Inferior parietal cortex (tissue), 1 donor: Measurements from ENCODE around the gene CARMIL1.

Experiments
- DNase-seq: peaks from one replicate; pipeline ENCODE4 v3.0.0-alpha.2; 2016; ENCODE audit errors: extremely low spot score

The CARMIL1 gene

GRCh38 chr6:25334793-25335192 is 55.6 kb downstream of the CARMIL1 start:
- no peak for DNase-seq

GRCh38 chr6:25336996-25337395 is 57.8 kb downstream of the CARMIL1 start:
- no peak for DNase-seq

- DNase-seq: no peak
Observed at GRCh38 chr6:25337431-25337830, 58.3 kb downstream of the CARMIL1 start.

DNA sequence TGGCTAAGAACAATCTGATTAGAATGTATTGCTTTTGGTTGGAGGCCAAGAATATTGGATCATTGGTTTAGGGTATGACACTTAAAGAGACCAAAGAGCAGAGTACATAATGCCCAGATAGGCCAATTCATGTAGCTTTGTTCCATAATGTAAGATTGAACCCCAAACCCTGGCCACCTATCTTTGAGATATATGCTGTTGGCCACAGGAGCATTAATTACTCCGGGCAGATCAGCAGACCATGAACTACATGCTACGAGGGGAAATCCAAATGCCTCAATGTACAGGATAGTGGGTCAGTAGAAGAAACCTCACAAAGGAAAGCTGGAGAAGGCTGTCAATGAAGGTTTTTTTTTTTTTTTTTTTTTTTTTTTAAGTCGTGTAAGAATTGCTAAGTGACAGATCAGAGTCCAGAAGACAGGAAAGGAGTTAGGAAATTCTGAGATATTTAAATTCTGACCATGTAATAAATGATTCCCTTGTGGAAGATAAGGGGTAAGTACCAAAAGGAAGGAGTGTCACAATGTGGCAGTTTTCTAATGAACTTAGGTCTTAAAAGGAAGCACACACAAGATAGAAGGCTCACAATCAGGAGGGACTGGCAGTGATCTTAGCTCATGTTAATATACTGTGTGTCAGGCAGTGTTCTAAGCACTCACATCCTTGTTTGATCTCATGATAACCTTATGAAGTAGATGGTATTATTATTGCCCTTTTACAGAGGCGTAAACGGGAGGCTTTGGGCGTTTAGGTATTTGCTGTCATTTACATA is 61.4 kb downstream of the CARMIL1 start:
- no peak for DNase-seq

GRCh38 chr6:25341203-25341552 is 62.0 kb downstream of the CARMIL1 start:
- DNase-seq: no peak

DNA sequence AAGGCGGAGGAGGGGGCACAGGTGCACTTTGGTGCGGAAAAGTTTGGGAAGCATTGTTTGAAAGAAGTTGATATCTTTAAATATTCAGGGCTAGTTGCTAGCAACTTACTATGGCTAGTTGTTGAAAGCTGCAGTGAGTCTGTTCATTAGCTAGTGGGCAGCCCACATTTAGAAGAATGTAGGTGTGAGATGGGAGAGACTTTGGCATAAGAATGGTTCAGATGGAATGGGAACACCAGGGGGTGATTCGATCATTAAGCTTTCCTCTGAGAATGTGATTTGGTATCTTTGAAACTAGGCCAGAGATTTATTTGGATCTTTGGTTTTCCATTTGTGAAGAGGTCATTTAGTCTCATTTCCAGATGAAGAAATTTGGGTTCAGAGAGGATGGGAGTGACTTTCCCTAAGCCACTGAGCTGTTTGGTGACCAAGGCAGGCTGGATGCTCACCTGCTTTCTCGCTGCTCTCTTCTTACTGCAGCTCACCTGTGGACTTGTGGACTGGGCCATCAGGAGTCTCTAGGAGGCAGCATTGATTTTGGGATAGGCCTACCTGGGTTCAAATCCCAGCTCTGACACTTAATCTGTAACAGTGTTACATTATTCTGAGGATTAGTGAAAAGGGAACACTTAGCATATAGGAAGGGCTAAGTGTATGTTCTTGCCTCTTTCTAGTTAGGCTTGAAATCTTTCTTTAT is 62.9 kb downstream of the CARMIL1 start:
- no peak for DNase-seq

DNA sequence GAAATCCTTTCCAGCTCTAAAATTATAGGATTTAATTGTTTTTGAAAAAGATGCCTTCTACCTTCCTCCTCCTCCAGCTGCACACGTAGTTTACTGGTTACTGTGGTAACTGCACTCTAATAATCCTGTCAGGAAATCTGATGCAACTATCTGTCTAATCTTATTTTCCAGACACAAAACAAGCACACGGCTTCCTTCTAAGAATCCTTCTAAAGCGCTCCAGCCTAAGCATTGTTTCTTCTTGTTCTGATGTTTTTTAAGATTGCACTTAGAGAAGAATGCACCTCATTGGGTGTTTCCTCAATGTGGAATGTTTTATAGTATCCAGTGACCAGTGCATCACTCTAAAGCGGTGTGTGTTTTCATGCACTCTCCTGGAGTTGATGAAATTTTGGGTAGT is 63.6 kb downstream of the CARMIL1 start:
- DNase-seq: no peak

DNA sequence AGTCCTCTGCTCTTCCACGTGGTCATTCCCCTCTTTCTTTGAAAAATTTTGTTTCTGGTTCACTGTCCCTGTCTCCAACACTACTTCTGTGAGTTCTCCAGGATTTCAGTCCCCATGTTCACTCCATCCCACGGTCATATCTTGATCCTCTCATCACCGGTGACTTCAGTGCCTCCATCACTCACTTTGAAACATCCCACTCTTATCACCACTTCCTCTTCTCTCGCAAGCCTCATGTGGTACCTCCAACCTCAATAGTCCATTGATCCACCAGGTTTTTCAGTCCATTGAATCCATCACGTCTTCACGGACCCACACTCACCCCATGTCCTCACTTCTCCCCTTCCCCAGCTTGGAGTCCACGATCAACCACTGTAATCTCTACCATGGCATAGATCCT is 64.8 kb downstream of the CARMIL1 start:
- DNase-seq: no peak

DNA sequence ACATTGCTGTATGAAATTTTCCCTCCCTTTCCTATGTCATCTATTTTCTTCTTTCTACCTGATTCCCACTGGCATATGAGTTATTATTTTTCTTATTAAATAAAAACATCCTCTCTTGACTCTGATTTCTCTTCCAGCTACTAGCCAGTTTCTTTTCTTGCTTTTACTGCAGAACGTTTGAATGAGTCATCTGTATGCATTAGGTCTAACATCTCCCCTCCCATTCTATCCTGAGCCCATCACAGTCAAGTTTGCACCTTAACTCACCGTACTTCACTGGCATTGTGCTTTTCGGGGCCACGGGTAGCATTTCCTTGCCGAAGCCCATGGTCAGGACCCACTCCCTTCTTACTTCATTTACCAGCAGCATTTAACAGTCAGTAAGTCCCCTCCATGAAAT is 65.7 kb downstream of the CARMIL1 start:
- no peak for DNase-seq

- no peak for DNase-seq
Observed at GRCh38 chr6:25346064-25346463, 66.9 kb downstream of the CARMIL1 start.

GRCh38 chr6:25350573-25350972 is 71.4 kb downstream of the CARMIL1 start:
- DNase-seq: no peak

DNA sequence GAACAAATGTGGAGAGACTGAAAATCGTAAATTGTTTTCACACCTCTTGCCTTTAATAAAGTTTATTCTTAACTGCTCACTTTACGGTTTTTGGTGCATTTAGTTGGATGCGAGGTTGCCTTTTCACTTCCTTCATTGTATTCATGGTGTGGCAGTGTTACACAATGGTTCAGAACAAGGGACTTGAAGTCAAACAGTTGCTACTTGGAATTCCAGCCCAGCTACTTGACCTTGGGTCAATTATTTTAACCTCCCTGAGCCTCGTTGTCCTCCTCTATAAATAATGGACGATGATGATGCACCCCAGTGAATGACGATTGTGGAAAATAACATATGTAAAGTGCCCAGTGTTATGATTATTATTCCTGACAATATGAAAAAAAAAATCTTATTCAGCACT is 72.3 kb downstream of the CARMIL1 start:
- DNase-seq: no peak

GRCh38 chr6:25352285-25352684 is 73.1 kb downstream of the CARMIL1 start:
- DNase-seq: no peak

- no peak for DNase-seq
Observed at GRCh38 chr6:25354078-25354932, 75.1 kb downstream of the CARMIL1 start.

DNA sequence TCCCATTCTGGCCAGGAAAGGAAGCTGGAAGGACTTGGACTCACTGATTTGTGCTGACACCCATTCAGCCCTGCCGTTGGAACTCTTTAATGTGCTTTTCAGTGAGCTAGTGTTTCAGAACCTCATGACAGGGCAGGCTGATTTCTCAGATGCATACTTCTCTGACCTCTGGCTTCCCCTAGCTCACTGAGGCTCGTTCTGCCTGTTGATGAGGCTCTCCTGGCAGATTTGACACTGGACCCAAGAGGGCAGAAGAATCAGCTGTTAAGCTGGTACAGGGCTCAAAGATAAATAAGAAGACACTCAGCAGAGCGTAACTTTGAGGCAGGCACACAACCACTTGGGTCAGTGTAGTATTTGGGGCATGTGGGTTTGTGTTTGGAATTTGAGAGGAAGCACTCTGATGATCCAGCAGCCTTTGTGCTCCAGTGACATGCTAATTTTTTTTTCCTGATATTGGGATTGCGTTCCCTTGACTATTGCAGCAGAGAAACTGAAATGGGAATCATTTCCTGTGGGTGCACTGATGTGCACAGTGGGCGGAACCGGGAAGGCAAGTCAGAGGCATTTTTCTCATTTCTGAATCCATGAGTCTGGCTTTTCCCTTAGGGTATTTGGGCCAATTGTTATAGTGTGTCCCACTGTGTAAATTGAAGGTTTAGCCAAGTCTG is 80.2 kb downstream of the CARMIL1 start:
- DNase-seq: no peak

- no peak for DNase-seq
Observed at GRCh38 chr6:25359891-25360290, 80.7 kb downstream of the CARMIL1 start.

DNA sequence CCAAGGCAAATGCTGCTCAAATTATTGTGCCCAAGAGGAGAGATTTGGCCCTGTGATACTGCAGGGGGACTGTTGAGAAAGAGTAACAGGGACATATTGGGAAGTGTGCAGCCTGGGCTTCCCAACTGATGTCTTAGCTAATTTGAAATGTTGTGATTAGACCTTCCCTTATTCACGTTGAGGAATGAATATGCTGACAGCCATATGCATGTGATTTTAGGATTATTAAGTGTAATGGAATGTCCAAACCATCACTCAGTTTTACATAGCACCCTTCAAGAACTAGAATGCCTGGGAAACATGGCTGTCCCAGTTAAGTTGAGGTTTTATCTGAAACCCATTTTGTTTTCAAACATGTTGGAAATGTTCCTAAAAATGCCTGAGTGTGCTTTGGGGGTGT is 81.4 kb downstream of the CARMIL1 start:
- no peak for DNase-seq

GRCh38 chr6:25363427-25363826 is 84.3 kb downstream of the CARMIL1 start:
- no peak for DNase-seq

DNA sequence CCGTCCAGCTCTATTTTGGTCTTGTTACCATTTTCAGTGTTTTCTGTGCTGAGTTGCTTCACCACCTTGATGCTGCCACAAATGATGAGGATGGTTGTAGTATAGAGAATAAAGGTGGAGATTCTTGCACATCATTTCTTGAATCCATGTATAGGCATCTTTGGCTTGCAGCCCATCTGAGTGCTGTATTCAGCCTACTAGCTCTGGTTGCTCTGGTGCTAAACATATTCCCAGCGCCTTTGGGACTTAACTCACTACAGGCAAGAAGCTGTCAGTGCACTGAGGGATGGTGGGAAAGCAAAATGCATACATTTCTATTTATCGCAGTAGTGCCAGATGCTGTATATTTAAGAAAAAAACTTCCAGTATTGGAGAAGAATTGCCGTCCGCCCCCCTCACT is 86.0 kb downstream of the CARMIL1 start:
- DNase-seq: no peak

DNA sequence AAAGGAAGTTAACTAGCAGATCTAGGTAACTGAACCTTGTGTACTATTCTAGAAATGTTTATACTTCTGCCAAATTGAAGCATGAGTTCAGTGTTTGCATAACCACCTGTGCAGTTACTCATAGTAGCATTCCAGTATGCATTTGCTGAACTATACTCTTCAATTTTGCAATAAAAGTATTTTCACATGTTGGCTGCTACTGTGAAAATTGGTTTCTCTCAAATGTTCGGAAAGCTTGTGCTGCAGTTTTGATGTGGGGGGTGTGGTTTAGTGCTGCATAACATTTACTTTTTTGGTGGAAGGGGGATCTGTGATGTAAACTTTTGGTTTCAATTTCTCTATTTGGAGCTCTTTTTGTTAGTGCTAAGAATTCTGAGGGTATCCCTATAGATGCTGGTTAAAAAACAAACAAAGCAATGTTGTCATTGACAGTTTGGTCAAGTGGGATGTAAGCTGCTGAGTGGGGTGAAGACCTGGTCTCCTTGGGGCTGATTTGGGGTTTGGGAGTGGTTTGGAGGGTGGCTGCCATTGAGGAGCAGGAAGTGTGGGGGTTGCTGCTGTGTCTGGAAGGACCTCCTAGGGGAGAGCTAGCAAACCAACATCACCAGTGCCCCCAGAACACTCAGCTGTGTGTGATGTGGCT is 87.8 kb downstream of the CARMIL1 start:
- DNase-seq: no peak

DNA sequence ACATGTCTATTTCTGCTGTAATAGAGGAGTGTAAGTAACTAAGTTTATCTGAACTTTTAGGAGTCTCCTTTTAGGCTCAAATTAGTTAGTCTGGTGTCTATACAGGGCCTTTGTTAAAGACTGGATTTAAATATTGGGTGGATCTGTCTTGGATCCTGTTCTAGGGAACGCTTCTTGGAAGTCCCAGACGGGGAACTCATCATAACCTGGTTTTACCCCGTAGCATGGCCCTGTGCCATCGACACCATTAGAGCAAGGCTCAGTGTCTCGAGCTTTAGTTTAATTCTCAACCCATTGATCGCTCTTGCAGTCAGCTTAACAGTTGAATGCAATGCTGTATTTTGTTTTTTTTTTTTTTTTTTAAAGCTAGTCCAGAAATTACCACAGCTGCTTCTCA is 89.9 kb downstream of the CARMIL1 start:
- DNase-seq: no peak
